HG02852 (cell line): ENCODE measurements around the gene SSH2.
"Not testable (repeated sequence)": the region's sequence is repeated elsewhere in the genome, so short reads cannot be mapped to it uniquely, and the experiment has no call there.

Experiments
- ATAC-seq: cut with Tn5 transposase; IDR thresholded peaks from one replicate; pipeline ENCODE4 v1.9.1; 2021; ENCODE audit warnings: mild to moderate bottlenecking, moderate library complexity; ENCODE audit not compliant: unreplicated experiment

The SSH2 gene

GRCh38 chr17:29674281-29674680, 255.7 kb downstream of the SSH2 start:
- ATAC-seq, result no peak

- ATAC-seq, result no peak
These were observed 258.4 kb downstream of the SSH2 start for GRCh38 chr17:29671661-29672060.

- ATAC-seq, result no peak
These were observed 260.8 kb downstream of the SSH2 start for GRCh38 chr17:29669266-29669665.

DNA sequence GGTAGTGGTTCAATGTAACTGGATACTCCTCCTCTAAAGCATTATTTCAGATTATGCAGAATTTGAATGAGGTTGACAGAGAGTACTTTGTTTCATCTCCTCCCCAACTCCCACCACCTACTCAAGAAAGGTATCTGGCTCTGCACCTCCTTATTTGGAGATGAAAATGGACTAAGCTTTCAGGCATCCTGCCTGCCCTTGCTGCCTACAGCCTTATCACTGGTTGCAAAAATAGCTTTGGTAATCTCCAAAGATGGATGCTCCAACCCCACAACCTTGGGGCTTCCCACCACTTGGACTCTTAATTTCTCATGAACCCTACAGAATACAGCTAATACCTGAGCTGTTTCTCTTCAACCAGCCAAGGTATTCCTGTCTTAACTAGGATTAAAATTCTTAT, 262.1 kb downstream of the SSH2 start:
- no peak for ATAC-seq

DNA sequence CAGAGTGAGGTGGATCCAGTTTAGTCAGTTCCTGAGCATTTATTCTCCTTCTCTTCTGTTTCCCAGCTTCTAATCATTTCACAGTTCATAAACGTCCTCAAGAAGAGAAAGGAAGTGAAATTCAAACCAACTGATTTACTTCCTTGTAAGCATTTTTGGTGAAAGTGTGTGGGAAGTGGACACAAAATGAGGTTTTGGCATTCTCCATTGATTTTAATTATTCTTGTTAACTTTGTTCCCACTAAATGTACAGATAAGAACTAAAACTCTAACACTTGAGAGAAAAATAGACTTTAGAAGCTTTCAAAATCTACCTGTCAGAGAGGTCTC, 264.6 kb downstream of the SSH2 start:
- ATAC-seq, result no peak

GRCh38 chr17:29664743-29665480, 265.1 kb downstream of the SSH2 start:
- ATAC-seq, result no peak

DNA sequence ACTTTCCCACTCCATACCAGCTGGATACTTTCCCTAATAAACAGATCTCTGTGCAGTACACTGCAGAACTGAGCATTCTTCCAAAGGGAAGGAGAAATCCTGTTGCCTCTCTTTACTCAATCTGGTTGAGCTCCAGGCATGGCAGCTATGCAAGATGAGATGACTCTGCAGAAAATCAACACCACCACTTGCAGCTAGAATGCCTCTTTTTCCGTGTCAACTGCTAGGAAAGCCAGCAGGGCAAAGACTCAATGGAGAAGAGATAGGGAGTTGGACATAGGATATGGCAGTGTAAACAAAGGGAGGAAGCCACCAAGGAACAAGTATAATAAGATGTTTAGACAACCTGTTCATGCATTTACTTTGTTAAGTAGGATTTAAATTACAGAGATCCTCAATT, 266.9 kb downstream of the SSH2 start:
- no peak for ATAC-seq

DNA sequence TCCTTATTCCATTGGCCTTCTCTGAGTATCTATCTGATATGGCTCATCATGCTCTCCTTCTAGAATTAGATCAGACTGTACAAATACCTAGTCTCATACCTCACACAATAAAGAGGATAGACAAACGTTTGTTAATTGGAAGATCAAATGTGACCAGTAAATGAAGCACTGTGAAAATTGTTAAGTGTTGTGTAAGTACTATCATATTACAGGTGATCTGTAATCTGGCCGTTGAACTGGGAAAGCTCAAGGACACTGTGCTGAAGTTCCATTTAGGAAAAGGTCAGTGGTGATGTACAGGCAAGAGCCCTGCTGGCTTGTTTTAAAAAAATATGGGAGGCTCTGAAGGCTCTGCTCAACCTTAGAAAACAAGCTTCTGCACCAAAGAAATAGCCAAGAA, 268.8 kb downstream of the SSH2 start:
- ATAC-seq, result no peak

DNA sequence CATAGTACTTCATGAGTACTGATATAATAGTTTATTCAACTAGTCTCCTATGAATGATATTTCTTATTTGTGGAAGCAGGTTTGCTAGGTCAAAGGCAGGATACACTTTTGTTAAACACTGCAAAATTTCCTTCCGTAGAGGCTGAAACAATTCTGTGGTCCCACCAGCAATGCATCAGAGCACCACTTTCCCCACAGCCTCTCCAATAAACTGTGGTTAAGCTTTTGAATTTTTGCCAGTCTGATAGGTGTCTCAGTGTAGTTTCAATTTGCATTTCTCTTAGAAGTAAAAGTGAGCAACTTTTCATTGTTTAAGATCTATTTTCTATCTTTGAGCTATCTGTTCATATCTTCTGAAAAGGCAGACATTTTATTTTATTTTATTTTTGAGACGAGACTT, 270.9 kb downstream of the SSH2 start:
- ATAC-seq, result no peak

- no peak for ATAC-seq
These were observed 274.7 kb downstream of the SSH2 start for GRCh38 chr17:29655323-29655722.

DNA sequence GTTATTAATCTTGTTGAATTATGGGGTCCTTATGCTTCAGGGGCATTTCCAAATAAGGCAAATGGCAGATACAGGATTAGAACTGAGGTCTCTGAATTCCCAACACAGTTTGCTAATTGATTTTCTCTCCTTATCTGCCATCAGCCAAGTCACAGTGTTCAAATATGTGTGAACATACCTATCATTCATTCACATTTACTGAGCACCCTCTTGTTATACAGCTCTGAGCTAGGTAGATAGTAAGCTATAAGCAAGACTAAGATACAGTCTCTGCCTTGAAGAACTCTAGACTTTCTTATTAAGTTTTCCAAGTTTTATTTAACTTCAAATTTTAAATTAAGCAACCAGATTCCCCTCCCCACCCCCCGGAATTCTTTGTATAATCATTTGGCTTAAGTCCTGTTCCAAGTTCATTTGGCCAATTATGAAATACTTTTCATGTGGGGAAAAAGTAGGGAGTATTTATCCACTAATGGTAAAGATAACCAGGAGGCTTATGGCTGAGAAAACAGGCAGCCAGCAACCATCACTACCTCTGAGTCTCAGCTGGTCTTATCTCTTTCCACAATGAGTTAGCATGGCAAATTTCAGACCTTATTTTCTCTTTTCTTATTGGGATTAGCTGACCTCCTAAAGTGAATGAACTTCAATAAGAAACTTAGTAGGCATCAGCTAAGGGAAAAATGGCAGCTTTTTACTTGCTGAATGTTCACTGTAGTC, 275.9 kb downstream of the SSH2 start:
- ATAC-seq, result no peak

DNA sequence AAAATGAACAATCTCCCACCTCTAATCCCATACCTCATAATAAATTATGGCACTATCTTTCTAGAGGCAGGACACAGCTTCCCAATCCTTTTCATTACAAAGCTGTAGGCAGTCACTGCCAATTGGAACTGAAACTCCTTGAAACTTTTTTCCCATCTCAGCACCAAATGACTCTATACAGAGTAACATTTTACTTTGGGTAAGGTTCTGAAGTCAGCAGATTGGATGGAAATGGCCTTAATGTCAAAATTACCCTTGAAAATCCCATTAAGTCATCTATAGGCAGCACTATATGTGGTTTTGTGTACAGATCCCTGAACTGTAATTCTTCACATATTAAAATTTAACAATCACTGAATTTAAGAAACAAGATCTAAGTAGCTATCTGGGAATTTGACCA, 277.1 kb downstream of the SSH2 start:
- no peak for ATAC-seq

DNA sequence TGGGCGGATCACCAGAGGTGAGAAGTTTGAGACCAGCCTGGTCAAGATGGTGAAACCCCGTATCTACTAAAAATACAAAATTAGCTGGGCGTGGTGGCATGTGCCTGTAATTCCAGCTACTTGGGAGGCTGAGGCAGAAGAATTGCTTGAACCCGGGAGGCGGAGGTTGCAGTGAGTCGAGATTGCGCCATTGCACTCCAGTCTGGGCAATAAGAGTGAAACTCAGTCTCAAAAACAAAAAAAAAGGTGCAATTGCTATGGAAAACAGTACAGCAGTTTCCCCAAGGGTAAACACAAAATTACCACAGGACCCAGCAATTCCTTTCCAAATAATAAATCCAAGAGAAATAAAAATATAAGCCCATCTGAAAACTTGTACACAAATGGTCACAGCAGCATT, 278.1 kb downstream of the SSH2 start:
- ATAC-seq, result not testable (repeated sequence)

DNA sequence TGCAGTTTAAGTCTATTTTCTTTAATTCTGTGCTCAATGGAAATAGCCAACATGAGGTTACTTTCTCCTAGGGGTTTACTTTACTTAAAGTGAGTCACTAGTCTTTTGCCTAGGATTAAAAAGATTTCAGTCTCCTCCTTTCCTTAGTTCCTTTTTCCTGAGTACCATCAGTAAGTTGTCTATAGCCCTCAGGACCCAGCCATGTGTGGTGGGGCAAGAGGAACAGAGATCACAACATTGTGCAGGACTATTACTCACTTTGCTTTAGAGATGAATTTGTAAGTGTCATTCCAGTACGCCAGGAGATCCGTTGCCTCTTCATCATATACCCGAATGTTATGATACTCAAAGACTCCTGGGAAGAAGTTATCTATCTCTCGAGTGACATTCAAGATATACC, 279.6 kb downstream of the SSH2 start:
- no peak for ATAC-seq

DNA sequence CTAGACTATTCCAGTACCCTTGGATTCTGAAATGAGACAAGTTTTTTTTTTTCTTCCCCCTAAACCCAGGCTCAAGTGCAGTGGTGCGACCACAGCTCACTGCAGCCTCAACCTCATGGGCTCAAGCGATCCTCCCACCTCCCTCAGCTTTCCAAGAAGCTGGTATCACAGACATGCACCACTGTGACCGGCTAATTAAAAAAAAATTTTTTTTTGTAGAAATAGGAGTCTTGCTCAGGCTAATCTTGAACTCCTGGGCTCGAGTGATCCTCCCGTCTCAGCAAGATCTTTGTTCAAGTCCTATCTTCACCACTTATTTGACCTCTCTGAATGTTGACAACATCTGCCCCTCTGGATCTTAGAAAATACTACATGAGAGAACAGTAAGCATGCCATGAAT, 280.7 kb downstream of the SSH2 start:
- ATAC-seq, result no peak

- no peak for ATAC-seq
These were observed 282.0 kb downstream of the SSH2 start for GRCh38 chr17:29648005-29648404.

DNA sequence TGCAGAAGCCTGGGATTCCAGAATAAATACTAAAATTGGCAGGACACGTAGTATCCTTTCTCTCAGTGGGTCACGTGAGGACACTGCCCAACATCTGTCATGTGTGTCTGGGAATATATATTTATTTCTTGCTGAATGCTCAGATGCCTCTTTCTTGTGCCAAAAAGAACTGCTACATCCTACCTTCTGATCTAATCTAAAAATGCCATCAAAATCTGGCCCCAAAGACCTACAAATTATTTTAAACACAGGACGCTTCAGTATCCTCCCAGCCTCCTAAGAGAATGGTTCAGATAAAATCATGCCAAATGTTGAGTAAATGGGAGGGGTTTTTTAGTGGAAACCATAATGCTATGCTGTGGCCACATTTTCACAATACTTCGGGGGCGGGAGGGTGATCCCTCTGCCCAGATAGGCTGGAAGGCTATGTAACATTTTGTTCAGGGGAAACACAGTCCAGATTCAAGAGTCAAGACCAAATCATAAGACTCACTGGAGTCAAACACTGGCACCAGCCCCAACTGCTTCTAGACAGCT, 284.4 kb downstream of the SSH2 start:
- no peak for ATAC-seq

DNA sequence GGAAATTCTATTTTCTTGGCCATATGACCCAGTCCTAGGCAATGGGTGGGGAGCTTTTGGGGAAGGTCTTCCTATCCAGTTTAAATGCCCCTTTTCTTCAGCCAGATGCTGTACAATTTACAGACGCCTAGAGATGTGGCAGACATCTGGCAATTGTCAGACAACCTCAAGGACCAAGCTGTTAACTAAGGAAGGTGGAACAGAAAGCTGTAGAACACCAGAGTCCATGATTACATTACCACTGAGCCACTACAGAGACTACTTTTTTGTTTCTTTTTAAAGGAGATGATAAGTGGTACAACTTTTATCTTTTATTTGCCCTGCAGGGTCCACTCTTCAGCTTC, 286.2 kb downstream of the SSH2 start:
- ATAC-seq, result no peak

DNA sequence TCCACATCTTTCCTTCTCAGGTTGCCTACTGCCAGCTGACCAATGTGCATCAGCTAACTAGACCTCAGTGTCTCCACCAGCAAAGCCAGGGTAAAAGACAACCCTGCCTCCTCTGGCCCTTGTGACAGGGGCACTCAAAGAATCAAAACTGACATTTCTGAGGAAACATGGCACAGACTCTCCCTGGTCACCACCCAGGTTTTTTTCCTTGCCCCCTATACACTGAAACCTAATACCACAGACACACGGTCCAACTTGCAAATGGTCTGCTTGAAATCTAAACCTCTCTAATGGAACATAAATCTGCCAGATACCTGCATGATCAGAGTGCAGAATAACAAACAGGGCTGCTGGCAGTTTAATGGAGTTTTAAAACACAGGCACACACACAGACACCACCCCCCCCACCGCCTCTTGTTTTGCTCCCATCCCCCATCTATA, 287.8 kb downstream of the SSH2 start:
- ATAC-seq, result no peak

- ATAC-seq, result no peak
These were observed 288.9 kb downstream of the SSH2 start for GRCh38 chr17:29640981-29641642.

- ATAC-seq, result no peak
These were observed 289.6 kb downstream of the SSH2 start for GRCh38 chr17:29640413-29640812.

- ATAC-seq, result no peak
These were observed 296.1 kb downstream of the SSH2 start for GRCh38 chr17:29633886-29634285.
